Astrocyte of the cerebellum (primary cell): Measurements from ENCODE around the gene FGF10.

Experiments
- DNase-seq: peaks from one replicate; pipeline ENCODE4 v3.0.0-alpha.2; 2011; ENCODE audit warnings: low read depth
- H3K4me3 ChIP-seq: 2 replicates; pipeline ENCODE4 v1.5.1; 2011; ENCODE audit warnings: mild to moderate bottlenecking, low read depth, low read length, moderate library complexity
- CTCF ChIP-seq: IDR thresholded peaks from 2 replicates; pipeline ENCODE4 v1.5.1; 2012; ENCODE audit warnings: low read length, low read depth, moderate library complexity, mild to moderate bottlenecking; ENCODE audit errors: missing control alignments
- in situ Hi-C: cut with HindIII; loops from 2 replicates; pipeline ENCODE4 v1.10.0; 2017; ENCODE audit warnings: low sequenced_read_pairs

Gene FGF10

GRCh38 chr5:44361342-44362001 is 27.7 kb downstream of the FGF10 start:
- no peak for TF ChIP-seq CTCF
- in situ Hi-C loops, result no loop called here

DNA sequence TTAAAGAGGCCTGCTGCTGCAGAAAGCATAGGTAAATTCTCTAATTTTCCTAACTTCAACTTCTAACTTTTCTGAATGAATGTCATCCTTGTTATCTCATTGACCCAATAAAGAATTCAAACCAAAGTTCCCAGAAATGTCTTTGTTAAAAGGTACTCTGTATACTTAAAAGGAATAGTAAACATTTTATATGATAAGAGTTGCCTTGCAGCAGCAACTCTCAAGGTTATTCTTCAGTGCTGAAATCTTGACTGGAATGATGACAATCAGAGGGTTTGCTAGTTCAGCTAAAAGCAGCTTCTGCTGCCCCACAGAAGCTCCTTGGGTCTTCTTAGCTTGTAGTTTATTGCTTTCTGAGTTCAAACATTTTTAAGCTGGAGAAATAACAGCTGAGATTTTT is 28.3 kb downstream of the FGF10 start:
- H3K4me3 ChIP-seq, result no peak overlapping the region
- in situ Hi-C loops, result no loop called here
- no peak for DNase-seq
- TF ChIP-seq CTCF, result no peak

More at GRCh38 chr5:44361342-44362001, 27.7 kb downstream of the FGF10 start:
- DNase-seq, result no peak
- H3K4me3 ChIP-seq, result no peak overlapping the region

DNA sequence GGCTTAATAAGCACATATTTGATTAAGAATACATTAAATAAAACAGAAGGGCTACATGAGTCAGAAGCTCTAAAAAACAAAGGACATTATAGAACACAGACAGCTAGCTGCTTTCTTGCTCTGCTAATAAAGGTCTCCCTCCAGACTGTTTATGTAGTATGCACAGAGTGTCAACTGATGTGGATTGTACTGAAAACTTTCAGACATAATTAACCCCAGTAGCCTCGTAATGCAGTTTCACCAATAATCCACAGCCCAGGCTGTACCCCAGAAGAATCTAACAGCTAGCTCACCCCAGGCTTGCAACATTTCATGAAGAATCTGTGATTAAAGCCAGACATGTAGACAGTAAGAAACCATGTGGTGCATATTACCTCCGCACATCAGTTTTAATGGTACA is 30.8 kb downstream of the FGF10 start:
- H3K4me3 ChIP-seq, result no peak overlapping the region
- no peak for DNase-seq
- no peak for TF ChIP-seq CTCF
- in situ Hi-C loops, result no loop called here

GRCh38 chr5:44356231-44356630 is 33.0 kb downstream of the FGF10 start:
- DNase-seq, result no peak
- in situ Hi-C loops, result no loop called here
- H3K4me3 ChIP-seq, result no peak overlapping the region
- no peak for TF ChIP-seq CTCF

DNA sequence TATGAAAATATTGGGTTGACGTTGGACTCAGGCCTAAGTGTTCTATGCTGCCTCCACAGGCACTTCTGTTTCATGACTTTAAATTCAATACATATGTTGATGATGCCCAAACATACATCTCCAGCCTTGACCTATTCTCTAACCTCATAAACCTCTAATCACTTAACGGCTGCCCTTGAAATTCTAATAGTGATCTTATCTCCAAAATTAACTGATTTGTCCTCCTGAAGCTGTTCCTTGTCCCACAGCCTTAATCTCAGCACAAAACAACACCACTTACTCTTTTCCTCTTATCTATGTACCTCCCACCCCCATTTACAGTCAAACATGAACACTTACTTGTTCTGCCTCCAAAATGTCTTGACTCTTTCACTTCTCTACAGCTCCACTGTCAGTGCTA is 43.3 kb downstream of the FGF10 start:
- no peak for DNase-seq
- in situ Hi-C loops, result no loop called here
- TF ChIP-seq CTCF, result no peak
- no peak overlapping the region for H3K4me3 ChIP-seq

DNA sequence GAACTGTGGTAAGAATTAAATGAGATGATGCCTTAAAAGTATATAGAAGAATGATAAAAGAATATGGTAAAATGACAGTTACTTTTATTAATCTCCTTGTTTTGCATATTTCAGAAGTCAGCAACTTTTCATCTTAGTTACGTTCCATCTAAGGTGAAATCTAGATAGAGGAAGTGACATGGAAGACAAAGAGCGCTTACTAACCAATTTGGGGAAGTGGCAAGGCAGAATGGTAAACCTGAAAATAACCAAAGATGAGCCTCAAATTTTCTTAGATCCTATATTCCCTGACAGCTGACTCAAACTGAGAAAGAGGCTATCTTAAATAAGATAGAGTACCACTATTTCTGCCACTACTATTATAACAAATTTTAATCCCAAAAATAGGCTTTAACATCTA is 52.5 kb downstream of the FGF10 start:
- TF ChIP-seq CTCF, result no peak
- no peak for DNase-seq
- in situ Hi-C loops, result no loop called here
- H3K4me3 ChIP-seq, result no peak overlapping the region
